Gastrocnemius medialis (tissue), 4 donors: Measurements from ENCODE around the gene NQO2. TPM values are rescaled to one million over a fixed set of nuclear protein-coding genes. Genes with fewer than 3 reads are reported as not detected.
"Not testable (repeated sequence)": the region's sequence is repeated elsewhere in the genome, so short reads cannot be mapped to it uniquely, and the experiment has no call there.

Source experiments
- ATAC-seq, 2 donors: fragments of 150-250 bp; one replicate each; pipeline ENCODE4 v1.9.1; 2016
- DNase-seq, 2 donors: peaks; one replicate each; pipeline ENCODE4 v3.0.0-alpha.2; 2019
- H3K27ac ChIP-seq, 4 donors: fragments of 200-600 bp; sonication (generic); 1 replicate in 1 of 4; 2 replicates in 3 of 4; pipeline ENCODE4 v1.5.1; 2016 to 2018; ENCODE audit warnings: mild to moderate bottlenecking in 2 of 4, moderate library complexity in 1 of 4
- H3K27me3 ChIP-seq, 3 donors: fragments of 200-600 bp; sonication (generic) in 2 of 3; 1 replicate in 1 of 3; 2 replicates in 2 of 3; pipeline versions ENCODE4 v1.5.1 to v1.6.0; 2016 to 2019; ENCODE audit warnings: mild to moderate bottlenecking in 1 of 3, moderate library complexity in 1 of 3
- H3K36me3 ChIP-seq, 2 donors: fragments of 200-600 bp; sonication (generic) in 1 of 2; one replicate each; pipeline ENCODE4 v1.5.1; 2017 to 2018
- H3K4me1 ChIP-seq, 2 donors: fragments of 200-600 bp; sonication (generic) in 1 of 2; one replicate each; pipeline ENCODE4 v1.5.1; 2016 to 2017; ENCODE audit warnings: mild to moderate bottlenecking in 2 of 2
- H3K4me3 ChIP-seq, 4 donors: fragments of 200-600 bp; sonication (generic) in 3 of 4; 1 replicate in 1 of 4; 2 replicates in 3 of 4; pipeline ENCODE4 v1.5.1; 2016 to 2019; ENCODE audit warnings: mild to moderate bottlenecking in 2 of 4
- H3K9me3 ChIP-seq, 3 donors: fragments of 200-600 bp; sonication (generic) in 2 of 3; 1 replicate in 1 of 3; 2 replicates in 2 of 3; pipeline ENCODE4 v1.5.1; 2016 to 2019
- CTCF ChIP-seq, 5 experiments: fragments of 450-650 bp in 3 of 5; fragments of 200-600 bp in 2 of 5; sonication (generic) in 2 of 5; IDR thresholded peaks in 4 of 5; conservative IDR thresholded peaks in 1 of 5; 1 replicate in 4 of 5; 2 replicates in 1 of 5; pipeline ENCODE4 v1.5.1; 2016 to 2019; ENCODE audit warnings: antibody characterized with exemption in 5 of 5, mild to moderate bottlenecking in 3 of 5, moderate library complexity in 3 of 5
- POLR2A ChIP-seq, 2 donors: fragments of 450-650 bp; IDR thresholded peaks; one replicate each; pipeline ENCODE4 v1.6.1; 2017; ENCODE audit warnings: antibody characterized with exemption in 2 of 2, mild to moderate bottlenecking in 2 of 2, moderate library complexity in 2 of 2
- in situ Hi-C, 4 donors: fragments of 200-750 bp; cut with MboI; loops; one replicate each; pipeline versions ENCODE4 v1.15.0 to v1.8.0; 2017; ENCODE audit warnings: low sequenced_read_pairs in 4 of 4
- intact Hi-C: fragments of 100-400 bp; cut with DNase I; formaldehyde crosslinking; loops from one replicate; pipeline ENCODE4 v1.15.1; 2023; ENCODE audit warnings: low total_unique reads
- total RNA-seq, 4 donors: library from RNA; depleted of rRNA; stranded (reverse); fragments of >200 nt; gene quantifications; one replicate each; pipeline versions ENCODE4 v1.1.0 to v1.2.3, GENCODE V29; 2016

Gene NQO2
- total RNA-seq, 4 donors from 2014 or later, result 46.7 to 94.5 (median 60.3) TPM

DNA sequence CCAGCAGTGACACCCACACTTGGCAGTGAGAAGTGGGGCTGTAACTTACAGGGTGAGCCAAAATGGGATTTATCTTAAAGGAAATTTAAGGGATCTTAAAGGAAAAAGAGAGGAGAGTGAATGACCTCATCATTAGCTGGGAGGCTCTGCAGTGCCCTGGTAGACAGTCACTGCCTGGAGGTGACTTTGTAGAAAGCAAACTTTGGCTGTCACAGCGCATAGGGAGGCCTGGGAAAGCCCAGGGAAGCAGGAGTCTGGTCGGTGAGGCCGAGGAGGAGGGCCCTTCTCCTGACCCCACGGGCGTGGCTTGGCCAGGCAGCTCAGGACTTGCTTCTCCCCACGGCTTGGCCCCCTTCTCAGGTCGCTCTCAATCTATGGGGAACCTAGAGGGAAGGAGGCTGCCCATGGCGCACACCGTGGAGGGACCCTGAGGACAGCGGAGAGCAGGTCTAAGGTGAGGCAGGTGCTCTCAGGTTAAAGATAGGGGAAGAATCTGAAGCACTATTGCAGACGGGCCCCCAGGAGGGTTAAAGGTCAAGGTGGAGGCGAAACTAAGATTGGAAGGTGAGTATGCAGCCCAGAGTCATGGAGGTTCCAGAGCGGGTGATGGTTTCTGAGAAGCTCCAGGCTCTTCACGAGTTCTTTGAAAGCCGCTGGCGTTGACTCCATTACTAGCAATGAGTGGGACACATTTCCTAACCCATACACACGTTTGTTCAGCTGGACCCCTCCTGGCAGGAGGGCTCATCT is 53.0 kb downstream of the NQO2 start:
- DNase-seq, result no peak
- no peak for TF ChIP-seq CTCF (IDR thresholded peaks at IDR 0.05 in 4 of 5, conservative IDR thresholded peaks at IDR 0.05 in 1 of 5)
- TF ChIP-seq POLR2A (IDR thresholded peaks at IDR 0.05), result no peak
- H3K27ac ChIP-seq, result no peak overlapping the region
- ATAC-seq, result no peak
- H3K4me1 ChIP-seq, result peaks cover 4 to 14% of the 10 kb centered on the region in 2 donors
- no peaks in the 10 kb centered on the region for H3K9me3 ChIP-seq
- no peak overlapping the region for H3K4me3 ChIP-seq
- H3K36me3 ChIP-seq, result no peaks in the 10 kb centered on the region
- H3K27me3 ChIP-seq, result no peaks in the 10 kb centered on the region
- in situ Hi-C loops, result loop anchor here (5.0 to 25.0 kb wide), 3 partner anchors 55 to 215 kb away; partner anchors contain the start of genes SERPINB1 (in 2 of the 4) and NQO2 (in 1 of the 4)
- intact Hi-C loops, result loop anchor here (1.0 to 2.0 kb wide), 3 partner anchors 28 to 206 kb away; partner anchors contain the start of gene NQO2

DNA sequence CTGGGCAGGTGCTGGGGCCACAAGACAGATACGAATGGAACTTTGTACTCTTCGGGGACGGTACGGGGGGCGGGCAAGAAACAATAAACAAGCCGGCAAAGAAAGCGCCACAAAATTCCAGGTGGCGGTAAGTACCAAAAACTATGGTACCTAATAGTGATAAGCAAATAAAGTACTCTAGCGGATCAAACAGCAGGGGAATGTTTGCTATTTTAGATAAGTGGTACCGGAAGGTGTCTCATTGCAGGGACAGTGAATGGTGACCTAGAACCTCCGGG is 53.5 kb downstream of the NQO2 start:
- peaks cover 4 to 14% of the 10 kb centered on the region in 2 donors for H3K4me1 ChIP-seq
- ATAC-seq (no peak), DNase-seq (no peak)
- in situ Hi-C loops, result loop anchor here (5.0 to 25.0 kb wide), 3 partner anchors 56 to 216 kb away; partner anchors contain the start of genes SERPINB1 (in 2 of the 4) and NQO2 (in 1 of the 4)
- H3K4me3 ChIP-seq, result peak overlapping the region; percentile 44 to 62 (median 49)
- peak overlapping the region; percentile 48 to 71 (median 69) for H3K27ac ChIP-seq
- no peaks in the 10 kb centered on the region for H3K27me3 ChIP-seq
- no peaks in the 10 kb centered on the region for H3K9me3 ChIP-seq
- no peaks in the 10 kb centered on the region for H3K36me3 ChIP-seq
- intact Hi-C loops, result loop anchor here (1.0 to 2.0 kb wide), 3 partner anchors 28 to 206 kb away; partner anchors contain the start of gene NQO2
- TF ChIP-seq CTCF (IDR thresholded peaks at IDR 0.05 in 4 of 5, conservative IDR thresholded peaks at IDR 0.05 in 1 of 5), result no peak
- no peak for TF ChIP-seq POLR2A (IDR thresholded peaks at IDR 0.05)

GRCh38 chr6:3054229-3055157 is 54.8 kb downstream of the NQO2 start:
- H3K9me3 ChIP-seq, H3K36me3 ChIP-seq, intact Hi-C loops, H3K27me3 ChIP-seq: not testable (repeated sequence)
- in situ Hi-C loops, result loop anchor here (5.0 to 25.0 kb wide), 3 partner anchors 57 to 217 kb away; partner anchors contain the start of genes SERPINB1 (in 2 of the 4) and NQO2 (in 1 of the 4)
- H3K27ac ChIP-seq, result peak overlapping the region; percentile 57 to 71 (median 69)
- H3K4me3 ChIP-seq, result peak overlapping the region; percentile 44 to 62 (median 49)
- DNase-seq (peak in 1 of 2 donors; percentile 55), ATAC-seq (peak; percentile 14 to 28)
- peaks cover 4 to 14% of the 10 kb centered on the region in 2 donors for H3K4me1 ChIP-seq

DNA sequence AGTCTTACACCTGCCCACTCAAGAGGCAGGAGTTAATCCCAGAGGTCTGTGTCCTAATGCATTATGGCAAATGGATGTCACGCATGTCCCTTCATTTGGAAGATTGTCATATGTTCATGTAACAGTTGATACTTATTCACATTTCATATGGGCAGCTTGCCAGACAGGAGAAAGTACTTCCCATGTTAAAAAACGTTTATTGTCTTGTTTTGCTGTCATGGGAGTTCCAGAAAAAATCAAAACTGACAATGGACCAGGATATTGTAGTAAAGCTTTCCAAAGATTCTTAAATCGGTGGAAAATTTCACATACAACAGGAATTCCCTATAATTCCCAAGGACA is 55.4 kb downstream of the NQO2 start:
- in situ Hi-C loops, result loop anchor here in 2 of 4 donors (5.0 to 25.0 kb wide), 2 partner anchors 63 to 218 kb away; partner anchors contain the start of gene SERPINB1 (in 2 of the 2)
- not testable (repeated sequence) for H3K9me3 ChIP-seq
- H3K27ac ChIP-seq, result peak overlapping the region; percentile 57 to 71 (median 69)

DNA sequence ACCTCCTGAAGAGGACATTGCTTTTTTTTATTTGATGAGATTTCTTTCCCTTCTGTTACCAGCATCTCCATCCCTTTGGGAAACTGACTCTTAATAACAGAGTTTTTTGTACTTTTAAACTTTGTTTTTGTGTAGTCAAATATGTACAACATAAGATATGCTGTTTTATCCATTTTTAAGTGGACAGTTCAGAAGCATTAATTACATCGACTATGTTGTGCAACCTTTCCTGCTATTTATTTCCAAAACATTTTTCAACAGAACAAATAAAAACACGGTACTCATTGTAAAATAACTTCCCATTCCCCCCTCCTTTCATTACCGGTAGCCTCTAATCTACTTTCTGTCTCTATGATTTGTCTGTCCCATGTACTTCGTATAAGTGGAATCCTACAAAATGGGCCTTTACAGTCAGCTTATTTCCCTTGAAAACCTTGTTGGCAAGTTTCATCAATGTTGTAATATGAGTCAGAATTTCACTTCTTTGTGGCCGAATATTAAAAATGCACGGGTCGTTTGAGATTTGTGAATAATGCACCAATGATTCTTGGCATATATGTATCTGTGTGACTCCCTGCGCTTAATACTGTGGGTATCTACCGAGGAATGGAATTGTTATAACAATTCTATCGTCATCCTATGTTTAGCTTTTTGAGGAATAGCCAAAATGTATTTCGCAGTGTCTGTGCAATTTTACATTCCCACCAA is 57.5 kb downstream of the NQO2 start:
- Histone ChIP-seq H3K36me3 (no peaks in the 10 kb centered on the region), H3K4me3 (no peak overlapping the region), H3K27ac (no peak overlapping the region), H3K9me3 (no peaks in the 10 kb centered on the region), H3K4me1 (peaks cover 4 to 14% of the 10 kb centered on the region in 2 donors), H3K27me3 (no peaks in the 10 kb centered on the region)
- intact Hi-C loops (no loop called here), in situ Hi-C loops (loop anchor here in 2 of 4 donors (5.0 to 25.0 kb wide), 2 partner anchors 65 to 220 kb away; partner anchors contain the start of gene SERPINB1 (in 2 of the 2))
- TF ChIP-seq CTCF (IDR thresholded peaks at IDR 0.05 in 4 of 5, conservative IDR thresholded peaks at IDR 0.05 in 1 of 5) (no peak), POLR2A (IDR thresholded peaks at IDR 0.05) (no peak)
- no peak for ATAC-seq
- DNase-seq, result no peak

More for the DNA sequence above, 55.4 kb downstream of the NQO2 start:
- peaks cover 4 to 14% of the 10 kb centered on the region in 2 donors for H3K4me1 ChIP-seq
- H3K27me3 ChIP-seq, DNase-seq, ATAC-seq, H3K4me3 ChIP-seq, intact Hi-C loops, H3K36me3 ChIP-seq: not testable (repeated sequence)
